ENCODE measurements around the gene CC2D1A. TPM values are rescaled to one million over a fixed set of nuclear protein-coding genes. Genes with fewer than 3 reads are reported as not detected.

The CC2D1A gene
- total and polyA plus RNA-seq, 4 donors = 7.4 to 12.0 (median 9.9) TPM

- WGBS = 85% methylated on average over 12 of the region's 12 CpGs
Measured at GRCh38 chr19:13974073-13974472, 68.1 kb downstream of the CC2D1A start.

DNA sequence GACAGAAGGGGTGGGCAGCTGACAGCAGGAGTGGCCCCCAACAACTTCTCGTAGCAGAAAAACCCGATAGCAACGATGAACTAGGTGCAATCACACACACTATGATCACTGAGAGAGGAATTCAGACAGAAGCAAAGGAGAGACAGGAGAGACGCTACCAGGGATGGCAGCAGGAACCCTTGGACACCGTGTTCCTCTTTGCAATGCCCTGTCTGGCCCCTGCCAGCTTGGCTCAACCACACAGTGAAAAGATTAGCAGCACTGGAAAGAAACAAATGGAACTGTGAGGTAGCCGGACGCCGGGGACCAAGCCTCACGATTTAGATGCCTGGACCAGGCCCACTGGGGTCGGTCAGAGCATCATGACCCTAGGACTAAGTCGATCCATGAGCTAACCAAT, 69.9 kb downstream of the CC2D1A start:
- DNase-seq (ENCODE audit: low spot score) = no peak
- Histone ChIP-seq H3K9ac (ENCODE audit: low read depth in 1 of 2, low read length in 2 of 2) (no peak overlapping the region), H3K9me3 (ENCODE audit: control insufficient read depth in 4 of 4, low read length in 3 of 4) (no peaks in the 10 kb centered on the region), H3K4me1 (ENCODE audit: control insufficient read depth in 4 of 4, insufficient read depth in 4 of 4, low read length in 3 of 4) (no peaks in the 10 kb centered on the region), H3K27me3 (ENCODE audit: control insufficient read depth in 4 of 4, insufficient read depth in 4 of 4, low read length in 3 of 4) (no peaks in the 10 kb centered on the region), H3K36me3 (ENCODE audit: control insufficient read depth in 4 of 4, insufficient read depth in 3 of 4, low read depth in 1 of 4, low read length in 3 of 4) (peaks cover 5 to 50% (median 18%) of the 10 kb centered on the region in 4 donors), H3K4me3 (ENCODE audit: low read depth in 1 of 3, low read length in 3 of 3) (no peak overlapping the region), H3K27ac (ENCODE audit: low read depth in 1 of 2, low read length in 2 of 2) (no peak overlapping the region)
- 93% methylated on average over 11 of the region's 11 CpGs for WGBS
- TF ChIP-seq RXRA (IDR thresholded peaks at IDR 0.05) (no peak), FOXA1 (IDR thresholded peaks at IDR 0.05) (no peak), EGR1 (IDR thresholded peaks at IDR 0.05; ENCODE audit: low read depth in 2 of 2) (no peak), CTCF (IDR thresholded peaks at IDR 0.05; ENCODE audit: low read depth, low read length, missing input control) (no peak), GABPA (IDR thresholded peaks at IDR 0.05 in 1 of 2, conservative IDR thresholded peaks at IDR 0.05 in 1 of 2) (no peak), TAF1 (conservative IDR thresholded peaks at IDR 0.05) (no peak), HNF4G (IDR thresholded peaks at IDR 0.05) (no peak), NR2F2 (IDR thresholded peaks at IDR 0.05) (no peak), MAX (IDR thresholded peaks at IDR 0.05) (no peak), JUND (IDR thresholded peaks at IDR 0.05) (no peak), FOXA2 (IDR thresholded peaks at IDR 0.05) (no peak)
- TF ChIP-seq, protein P1, sequence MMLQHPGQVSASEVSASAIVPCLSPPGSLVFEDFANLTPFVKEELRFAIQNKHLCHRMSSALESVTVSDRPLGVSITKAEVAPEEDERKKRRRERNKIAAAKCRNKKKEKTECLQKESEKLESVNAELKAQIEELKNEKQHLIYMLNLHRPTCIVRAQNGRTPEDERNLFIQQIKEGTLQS (IDR thresholded peaks at IDR 0.05) = no peak
- TF ChIP-seq, protein P2, sequence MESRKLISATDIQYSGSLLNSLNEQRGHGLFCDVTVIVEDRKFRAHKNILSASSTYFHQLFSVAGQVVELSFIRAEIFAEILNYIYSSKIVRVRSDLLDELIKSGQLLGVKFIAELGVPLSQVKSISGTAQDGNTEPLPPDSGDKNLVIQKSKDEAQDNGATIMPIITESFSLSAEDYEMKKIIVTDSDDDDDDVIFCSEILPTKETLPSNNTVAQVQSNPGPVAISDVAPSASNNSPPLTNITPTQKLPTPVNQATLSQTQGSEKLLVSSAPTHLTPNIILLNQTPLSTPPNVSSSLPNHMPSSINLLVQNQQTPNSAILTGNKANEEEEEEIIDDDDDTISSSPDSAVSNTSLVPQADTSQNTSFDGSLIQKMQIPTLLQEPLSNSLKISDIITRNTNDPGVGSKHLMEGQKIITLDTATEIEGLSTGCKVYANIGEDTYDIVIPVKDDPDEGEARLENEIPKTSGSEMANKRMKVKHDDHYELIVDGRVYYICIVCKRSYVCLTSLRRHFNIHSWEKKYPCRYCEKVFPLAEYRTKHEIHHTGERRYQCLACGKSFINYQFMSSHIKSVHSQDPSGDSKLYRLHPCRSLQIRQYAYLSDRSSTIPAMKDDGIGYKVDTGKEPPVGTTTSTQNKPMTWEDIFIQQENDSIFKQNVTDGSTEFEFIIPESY (IDR thresholded peaks at IDR 0.05) = no peak

More at GRCh38 chr19:13974073-13974472, 68.1 kb downstream of the CC2D1A start:
- H3K36me3 ChIP-seq (ENCODE audit: control insufficient read depth in 4 of 4, insufficient read depth in 3 of 4, low read depth in 1 of 4, low read length in 3 of 4) = peaks cover 9 to 50% (median 22%) of the 10 kb centered on the region in 4 donors
- H3K27ac ChIP-seq (ENCODE audit: low read depth in 1 of 2, low read length in 2 of 2) = no peak overlapping the region
- no peak overlapping the region for H3K4me3 ChIP-seq (ENCODE audit: low read depth in 1 of 3, low read length in 3 of 3)
- TF ChIP-seq RXRA (IDR thresholded peaks at IDR 0.05) (no peak), MAX (IDR thresholded peaks at IDR 0.05) (no peak), TAF1 (conservative IDR thresholded peaks at IDR 0.05) (no peak), RAD21 (IDR thresholded peaks at IDR 0.05) (no peak), FOXA1 (IDR thresholded peaks at IDR 0.05) (no peak), FOXA2 (IDR thresholded peaks at IDR 0.05) (no peak), JUND (IDR thresholded peaks at IDR 0.05) (no peak), HNF4G (IDR thresholded peaks at IDR 0.05) (no peak)
- no peaks in the 10 kb centered on the region for H3K27me3 ChIP-seq (ENCODE audit: control insufficient read depth in 4 of 4, insufficient read depth in 4 of 4, low read length in 3 of 4)
- no peak for DNase-seq (ENCODE audit: low spot score)
- no peaks in the 10 kb centered on the region for H3K9me3 ChIP-seq (ENCODE audit: control insufficient read depth in 4 of 4, low read length in 3 of 4)
- no peak overlapping the region for H3K9ac ChIP-seq (ENCODE audit: low read depth in 1 of 2, low read length in 2 of 2)
- H3K4me1 ChIP-seq (ENCODE audit: control insufficient read depth in 4 of 4, insufficient read depth in 4 of 4, low read length in 3 of 4) = no peaks in the 10 kb centered on the region

Measured in liver (tissue), 9 donors.